Stimulated activated CD8-positive, alpha-beta memory T cell treated with anti-CD3 and anti-CD28 coated beads, Interleukin-15, amount 100 ng/mL, for 4 hours (primary cell): ENCODE measurements around the gene ZNF397.
"Not testable (repeated sequence)": the region's sequence is repeated elsewhere in the genome, so short reads cannot be mapped to it uniquely, and the experiment has no call there.

Experiments
- DNase-seq, 2 donors: peaks; one replicate each; pipeline ENCODE4 v3.0.0-alpha.2; 2020; ENCODE audit warnings: low read depth in 2 of 2

The ZNF397 gene

DNA sequence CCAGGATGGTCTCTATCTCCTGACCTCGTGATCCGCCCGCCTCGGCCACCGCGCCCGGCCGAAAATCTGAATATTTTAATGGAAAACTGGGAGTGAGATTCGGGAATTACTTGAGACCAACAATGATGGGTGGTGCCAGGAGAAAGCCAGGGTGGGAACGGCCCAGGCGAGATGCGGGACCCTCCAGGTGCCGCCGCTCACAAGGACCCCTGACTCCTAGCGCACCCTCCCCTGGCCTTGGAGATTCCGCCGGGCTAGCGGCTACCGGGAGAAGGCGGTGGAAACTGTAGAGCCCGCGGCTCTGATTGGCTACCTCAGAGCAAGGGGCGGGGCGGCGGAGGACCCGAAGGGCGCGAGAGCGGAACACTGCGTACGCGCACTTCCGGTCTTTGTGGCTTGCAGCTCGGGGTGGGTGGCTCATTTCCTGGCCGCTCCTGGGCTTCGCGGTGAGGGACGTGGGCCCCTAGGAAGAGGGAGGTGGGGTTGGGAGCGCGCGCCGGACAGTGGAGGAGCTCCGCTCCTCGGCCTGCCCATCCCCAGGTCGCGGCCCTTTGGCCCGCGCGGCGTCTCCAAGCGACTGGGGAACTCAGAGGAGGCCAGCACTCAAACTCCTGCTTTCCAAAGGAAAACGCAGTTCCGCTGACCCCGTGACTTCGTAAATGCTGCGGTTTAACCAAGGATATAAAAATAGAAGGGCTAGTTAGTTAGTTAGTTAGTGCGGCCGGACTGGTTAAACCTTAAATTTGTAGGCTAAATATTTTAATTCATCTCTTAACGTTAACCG is at the start of gene ZNF397:
ZNF397 (plus strand) TSS at position 371 of the 784 bp plus-strand sequence. CDS start 1,437 bp downstream, outside the sequence.
- DNase-seq, result peak; percentile 91

DNA sequence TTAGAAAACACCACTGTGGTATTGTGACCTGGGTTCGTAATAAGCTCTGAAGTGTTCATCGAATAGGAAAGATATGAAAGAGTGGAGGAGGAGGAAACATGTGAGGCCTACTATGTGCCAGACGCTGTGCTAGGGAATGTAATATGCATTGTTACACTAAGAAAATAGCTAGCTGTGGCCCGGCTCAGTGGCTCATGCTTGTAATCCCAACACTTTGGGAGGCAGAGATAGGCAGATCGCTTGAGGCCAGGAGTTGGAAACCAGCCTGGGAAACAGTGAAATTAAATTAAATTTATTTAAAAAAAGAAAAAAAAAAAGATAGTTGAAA is 49.2 kb upstream of the ZNF397 start:
- no peak for DNase-seq

- no peak for DNase-seq
These were observed 48.4 kb upstream of the ZNF397 start for GRCh38 chr18:35192415-35192814.

DNA sequence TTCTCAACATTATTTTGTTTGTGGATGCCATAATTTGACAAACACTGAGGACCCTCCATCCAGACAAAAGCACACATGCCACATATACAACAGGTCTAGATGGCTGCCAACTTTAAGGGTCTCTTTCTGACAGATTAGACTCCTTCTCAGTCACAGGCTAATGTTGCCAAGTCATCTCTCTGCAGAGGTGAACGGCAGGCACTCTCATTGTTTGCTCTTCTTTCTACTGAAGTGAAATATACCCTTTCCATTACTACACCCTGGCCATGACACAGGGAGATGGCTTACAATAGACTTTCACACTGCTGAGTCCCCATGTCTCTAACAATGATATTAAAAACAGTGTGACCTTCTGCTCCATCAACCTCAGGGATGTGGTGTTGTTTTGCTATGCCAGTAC is 47.5 kb upstream of the ZNF397 start:
- no peak for DNase-seq

DNA sequence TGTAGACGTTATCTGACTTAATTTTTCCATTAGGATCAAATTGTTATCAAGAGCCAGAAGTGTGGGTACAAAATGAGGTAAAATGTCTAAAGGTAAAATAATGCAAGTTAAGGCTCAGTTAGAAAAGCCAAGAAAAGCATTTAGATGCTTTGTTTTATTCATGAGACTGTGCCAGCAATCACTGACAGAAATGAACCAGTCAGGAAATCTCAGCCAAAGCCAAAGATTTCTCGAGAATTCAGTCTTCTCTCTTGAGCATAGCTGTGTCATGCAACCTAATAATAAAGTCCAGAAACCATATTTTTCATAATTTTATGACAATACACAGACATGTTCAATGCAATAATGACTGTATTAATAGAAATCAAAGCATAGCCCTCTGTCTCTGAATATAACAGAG is 43.5 kb upstream of the ZNF397 start:
- DNase-seq, result no peak

- no peak for DNase-seq
These were observed 39.4 kb upstream of the ZNF397 start for GRCh38 chr18:35201256-35201931.

GRCh38 chr18:35203067-35203466 is 37.8 kb upstream of the ZNF397 start:
- DNase-seq, result no peak

DNA sequence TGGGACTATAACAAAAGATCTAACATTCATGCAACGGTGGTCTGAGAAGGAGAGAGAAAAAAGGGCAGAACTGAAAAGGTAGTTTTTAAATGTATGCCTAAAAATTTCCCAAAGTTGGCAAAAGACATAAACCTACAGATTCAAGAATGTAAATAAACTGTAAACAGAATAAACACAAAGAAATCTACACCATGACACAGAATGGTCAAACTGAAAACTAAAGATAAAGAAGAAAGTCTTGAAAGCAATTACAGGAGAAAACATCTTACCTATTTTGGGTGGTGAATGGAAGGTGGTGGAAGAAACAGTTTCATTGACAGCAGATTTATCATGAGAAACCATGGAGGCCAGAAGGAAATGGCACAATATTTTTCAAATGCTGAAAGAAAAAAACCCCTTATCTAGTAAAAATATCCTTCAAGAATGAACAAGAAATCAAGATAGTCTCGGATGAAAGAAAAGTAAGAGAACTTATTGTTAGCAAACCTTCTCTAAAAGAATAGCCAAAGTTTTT is 35.6 kb upstream of the ZNF397 start:
- DNase-seq, result no peak

DNA sequence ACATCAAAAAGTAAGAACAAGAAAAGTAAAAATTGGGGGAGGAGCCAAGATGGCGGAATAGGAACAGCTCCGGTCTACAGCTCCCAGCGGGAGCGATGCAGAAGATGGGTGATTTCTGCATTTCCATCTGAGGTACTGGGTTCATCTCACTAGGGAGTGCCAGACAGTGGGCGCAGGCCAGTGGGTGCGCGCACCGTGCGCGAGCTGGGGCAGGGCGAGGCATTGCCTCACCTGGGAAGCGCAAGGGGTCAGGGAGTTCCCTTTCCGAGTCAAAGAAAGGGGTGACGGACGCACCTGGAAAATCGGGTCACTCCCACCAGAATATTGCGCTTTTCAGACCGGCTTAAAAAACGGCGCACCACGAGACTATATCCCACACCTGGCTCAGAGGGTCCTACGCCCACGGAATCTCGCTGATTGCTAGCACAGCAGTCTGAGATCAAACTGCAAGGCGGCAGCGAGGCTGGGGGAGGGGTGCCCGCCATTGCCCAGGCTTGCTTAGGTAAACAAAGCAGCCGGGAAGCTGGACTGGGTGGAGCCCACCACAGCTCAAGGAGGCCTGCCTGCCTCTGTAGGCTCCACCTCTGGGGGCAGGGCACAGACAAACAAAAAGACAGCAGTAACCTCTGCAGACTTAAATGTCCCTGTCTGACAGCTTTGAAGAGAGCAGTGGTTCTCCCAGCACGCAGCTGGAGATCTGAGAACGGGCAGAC is 34.9 kb upstream of the ZNF397 start:
- not testable (repeated sequence) for DNase-seq

DNA sequence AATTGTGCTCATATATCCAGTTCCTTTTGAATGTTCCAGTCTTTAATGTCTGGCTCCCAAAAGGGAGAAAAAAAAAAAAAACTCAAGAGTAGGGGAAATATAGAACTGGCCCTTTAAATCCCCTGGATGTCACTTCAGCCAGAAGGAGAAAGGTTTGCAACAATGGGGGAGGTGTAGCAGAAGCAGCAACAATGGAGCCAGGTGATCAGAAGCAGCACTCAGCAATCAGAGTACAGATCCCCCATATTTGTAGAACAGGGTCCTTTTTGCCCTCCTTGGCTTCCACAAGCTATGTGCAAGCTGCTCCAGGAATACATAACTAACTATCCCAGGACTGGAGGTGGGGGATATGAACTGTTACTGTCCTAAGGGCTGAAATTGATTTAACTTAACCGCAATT is 25.8 kb upstream of the ZNF397 start:
- DNase-seq, result no peak

GRCh38 chr18:35216611-35217010 is 24.2 kb upstream of the ZNF397 start:
- not testable (repeated sequence) for DNase-seq

GRCh38 chr18:35219331-35219730 is 21.5 kb upstream of the ZNF397 start:
- not testable (repeated sequence) for DNase-seq

- no peak for DNase-seq
These were observed 20.4 kb upstream of the ZNF397 start for GRCh38 chr18:35220424-35220823.

DNA sequence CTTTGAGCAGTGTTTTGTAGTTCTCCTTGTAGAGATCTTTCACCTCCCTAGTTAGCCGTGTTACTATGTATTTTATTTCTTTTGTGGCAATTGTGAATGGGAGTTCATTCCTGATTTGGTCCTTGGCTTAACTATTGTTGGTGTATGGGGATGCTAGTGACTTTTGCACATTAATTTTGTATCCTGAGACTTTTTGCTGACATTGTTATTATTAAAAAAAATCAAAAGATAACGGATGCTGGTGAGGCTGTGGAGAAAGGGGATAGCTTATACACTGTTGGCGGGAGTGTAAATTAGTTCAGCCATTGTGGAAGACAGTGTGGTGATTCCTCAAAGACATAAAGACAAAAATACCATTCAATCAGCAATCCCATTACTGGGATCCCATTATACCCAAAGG is 17.0 kb upstream of the ZNF397 start:
- DNase-seq, result no peak

- no peak for DNase-seq
These were observed 13.6 kb upstream of the ZNF397 start for GRCh38 chr18:35227254-35227653.

GRCh38 chr18:35231052-35231451 is 9.8 kb upstream of the ZNF397 start:
- peak; percentile 35 to 54 for DNase-seq

DNA sequence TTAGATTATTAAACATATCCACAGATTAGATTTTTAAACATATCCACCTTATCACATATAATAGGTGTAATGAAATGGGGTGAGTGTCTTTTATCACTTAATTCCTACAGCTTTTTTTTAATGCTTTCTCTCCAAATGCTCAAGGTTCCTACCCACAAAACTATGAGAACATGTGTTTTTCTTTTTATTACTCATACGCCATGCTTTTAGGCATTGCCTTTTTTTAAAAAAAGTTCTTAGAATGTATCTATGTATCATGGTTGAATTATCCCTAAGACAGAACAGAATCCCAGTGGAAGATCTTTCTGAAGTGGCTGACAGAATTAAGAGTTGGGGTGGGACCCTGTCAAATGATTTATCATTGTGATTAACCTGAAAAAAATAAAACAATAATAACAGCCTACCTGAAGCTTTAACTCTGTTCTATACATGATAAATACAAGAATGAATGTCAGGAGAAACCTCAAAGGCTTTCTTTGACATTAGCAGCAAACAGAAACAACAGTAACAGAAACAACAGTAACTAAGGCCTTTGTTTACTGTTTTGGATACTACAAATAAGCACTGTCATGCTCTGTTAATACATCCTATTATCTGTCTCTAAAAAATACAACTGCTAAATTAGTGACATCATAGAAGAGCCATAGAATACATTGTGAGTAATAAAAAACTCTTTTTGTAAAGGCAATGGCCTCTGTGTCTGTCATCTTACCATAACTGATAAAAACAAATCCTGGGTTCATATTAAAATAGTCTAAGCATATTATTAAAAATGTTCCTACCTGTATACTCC is 4.1 kb upstream of the ZNF397 start:
- DNase-seq, result no peak

DNA sequence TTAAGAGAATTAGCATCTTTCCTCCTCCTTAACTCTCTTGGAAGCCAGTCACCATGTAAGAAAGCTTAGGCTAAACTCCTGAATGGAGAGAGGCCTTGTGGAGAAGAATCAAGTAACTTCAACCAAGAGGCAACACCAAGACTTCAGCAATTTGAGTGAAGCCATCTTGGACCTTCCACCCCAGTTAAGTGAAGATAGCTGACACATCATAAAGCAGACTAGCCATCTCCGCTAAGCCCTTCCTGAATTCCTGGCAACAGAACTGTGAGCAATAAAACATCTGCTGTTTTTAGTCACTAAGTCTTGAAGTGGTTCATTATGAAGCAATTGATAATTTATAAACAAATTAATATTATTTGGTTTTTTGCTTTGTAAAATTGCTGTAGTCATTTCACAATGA is 1.5 kb upstream of the ZNF397 start:
- no peak for DNase-seq

DNA sequence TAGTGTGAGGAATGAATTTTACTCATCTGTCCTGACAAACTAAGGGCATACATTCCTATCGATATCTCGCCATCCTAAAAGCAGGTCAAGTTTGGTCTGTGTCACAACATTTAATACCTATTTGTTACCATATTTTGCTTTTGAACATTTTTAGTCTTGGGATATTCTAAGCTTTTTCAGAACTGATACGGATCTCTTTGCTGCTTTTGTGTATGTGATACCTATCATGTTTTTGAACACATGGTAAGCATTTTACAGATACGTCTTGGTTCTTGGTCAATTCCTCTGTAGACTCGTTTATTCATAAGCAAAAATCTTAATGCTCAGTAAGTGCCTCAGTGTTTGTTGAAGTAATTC is 592 bp downstream of the ZNF397 start:
- DNase-seq, result no peak

- no peak for DNase-seq
These were observed 1.6 kb downstream of the ZNF397 start for GRCh38 chr18:35242426-35242825.

GRCh38 chr18:35244671-35245070 is 3.8 kb downstream of the ZNF397 start:
- DNase-seq, result no peak
